Inflammatory macrophage (primary cell): Measurements from ENCODE around the gene PAQR4.
A peak's percentile ranks its signal among the peaks of the same experiment; 100 is the strongest.

ENCODE experiments used
- DNase-seq, 2 donors: peaks; one replicate each; pipeline ENCODE4 v3.0.0-alpha.2; 2020 to 2022

The PAQR4 gene

GRCh38 chr16:2966043-2966807, 2.9 kb upstream of the PAQR4 start:
- DNase-seq, result no peak

GRCh38 chr16:2966808-2967191, 2.3 kb upstream of the PAQR4 start:
- DNase-seq, result peak in 1 of 2 donors; percentile 24

GRCh38 chr16:2967211-2967631, 1.9 kb upstream of the PAQR4 start:
- DNase-seq, result no peak

- DNase-seq, result no peak
These were observed 1.4 kb upstream of the PAQR4 start for GRCh38 chr16:2967721-2968161.

- peak; percentile 31 to 46 for DNase-seq
These were observed 795 bp upstream of the PAQR4 start for GRCh38 chr16:2968368-2968737.

GRCh38 chr16:2969545-2970521, 685 bp downstream of the PAQR4 start:
- DNase-seq, result peak; percentile 78 to 89

- DNase-seq, result no peak
These were observed 1.4 kb downstream of the PAQR4 start for GRCh38 chr16:2970563-2970962.

GRCh38 chr16:2971134-2971984, 2.2 kb downstream of the PAQR4 start:
- no peak for DNase-seq

- DNase-seq, result no peak
These were observed 3.0 kb downstream of the PAQR4 start for GRCh38 chr16:2971985-2972784.

- DNase-seq, result no peak
These were observed 3.9 kb downstream of the PAQR4 start for GRCh38 chr16:2973093-2973492.

GRCh38 chr16:2973605-2974318, 4.6 kb downstream of the PAQR4 start:
- DNase-seq, result no peak

- DNase-seq, result no peak
These were observed 5.3 kb downstream of the PAQR4 start for GRCh38 chr16:2974319-2975056.

- DNase-seq, result no peak
These were observed 6.1 kb downstream of the PAQR4 start for GRCh38 chr16:2975161-2975795.

GRCh38 chr16:2976201-2976600, 7.1 kb downstream of the PAQR4 start:
- DNase-seq, result no peak

- DNase-seq, result no peak
These were observed 7.5 kb downstream of the PAQR4 start for GRCh38 chr16:2976673-2977072.

GRCh38 chr16:2977440-2977839, 8.3 kb downstream of the PAQR4 start:
- DNase-seq, result no peak

- DNase-seq, result peak; percentile 59 to 79
These were observed 10.6 kb downstream of the PAQR4 start for GRCh38 chr16:2979669-2980226.

GRCh38 chr16:2980227-2981176, 11.4 kb downstream of the PAQR4 start, which contains the start of gene PKMYT1:
Gene PKMYT1, minus strand, starts transcription at chr16:2980446. Its CDS starts 789 bp downstream, at chr16:2979657.
- peak; percentile 93 to 95 for DNase-seq
